GM18867 (cell line): ENCODE measurements around the gene BUD31.
A peak's percentile ranks its signal among the peaks of the same experiment; 100 is the strongest.
"Not testable (repeated sequence)": the region's sequence is repeated elsewhere in the genome, so short reads cannot be mapped to it uniquely, and the experiment has no call there.

Source experiments
- ATAC-seq: cut with Tn5 transposase; IDR thresholded peaks from one replicate; pipeline ENCODE4 v1.9.1; 2021; ENCODE audit warnings: mild to moderate bottlenecking, moderate library complexity; ENCODE audit not compliant: unreplicated experiment

The BUD31 gene

DNA sequence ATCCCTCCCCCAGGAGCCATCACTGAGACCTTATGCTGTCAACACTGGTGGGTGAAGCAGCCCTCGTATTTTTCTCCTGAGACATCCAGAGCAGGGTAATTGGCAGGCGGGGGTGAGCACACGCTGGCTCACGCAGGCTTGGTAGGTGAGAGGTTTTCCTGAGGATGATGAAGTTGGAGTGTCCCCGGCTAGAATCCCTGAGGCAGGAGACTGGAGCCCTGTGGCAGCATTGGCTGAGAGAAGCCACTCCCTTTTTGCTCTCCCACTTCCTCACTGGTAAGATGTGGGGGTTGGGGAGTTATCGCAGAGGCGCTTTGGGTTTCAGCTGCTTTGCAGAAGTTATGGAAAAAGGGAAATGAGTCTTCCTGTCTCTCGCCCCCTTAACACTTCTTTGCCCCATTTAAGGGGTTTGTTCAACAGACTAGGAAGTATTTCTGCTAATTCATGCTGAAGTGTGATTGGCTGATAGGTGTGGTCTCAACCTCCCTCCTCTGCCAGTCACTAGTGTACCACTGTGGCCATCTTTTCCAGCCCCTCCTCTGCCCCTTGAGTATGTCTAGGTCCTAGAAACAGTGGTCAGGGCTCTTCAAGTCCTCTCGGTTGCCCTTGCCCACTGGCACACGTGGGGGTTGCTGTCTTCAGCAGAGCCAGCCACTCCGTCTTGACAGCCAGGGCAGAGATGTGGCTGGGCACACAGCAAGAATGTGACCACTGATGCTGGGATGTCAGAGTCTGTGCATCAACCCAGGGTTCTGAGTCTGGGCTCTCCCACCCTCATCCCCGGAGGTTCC, 28.5 kb upstream of the BUD31 start:
- ATAC-seq: peak; percentile 32

DNA sequence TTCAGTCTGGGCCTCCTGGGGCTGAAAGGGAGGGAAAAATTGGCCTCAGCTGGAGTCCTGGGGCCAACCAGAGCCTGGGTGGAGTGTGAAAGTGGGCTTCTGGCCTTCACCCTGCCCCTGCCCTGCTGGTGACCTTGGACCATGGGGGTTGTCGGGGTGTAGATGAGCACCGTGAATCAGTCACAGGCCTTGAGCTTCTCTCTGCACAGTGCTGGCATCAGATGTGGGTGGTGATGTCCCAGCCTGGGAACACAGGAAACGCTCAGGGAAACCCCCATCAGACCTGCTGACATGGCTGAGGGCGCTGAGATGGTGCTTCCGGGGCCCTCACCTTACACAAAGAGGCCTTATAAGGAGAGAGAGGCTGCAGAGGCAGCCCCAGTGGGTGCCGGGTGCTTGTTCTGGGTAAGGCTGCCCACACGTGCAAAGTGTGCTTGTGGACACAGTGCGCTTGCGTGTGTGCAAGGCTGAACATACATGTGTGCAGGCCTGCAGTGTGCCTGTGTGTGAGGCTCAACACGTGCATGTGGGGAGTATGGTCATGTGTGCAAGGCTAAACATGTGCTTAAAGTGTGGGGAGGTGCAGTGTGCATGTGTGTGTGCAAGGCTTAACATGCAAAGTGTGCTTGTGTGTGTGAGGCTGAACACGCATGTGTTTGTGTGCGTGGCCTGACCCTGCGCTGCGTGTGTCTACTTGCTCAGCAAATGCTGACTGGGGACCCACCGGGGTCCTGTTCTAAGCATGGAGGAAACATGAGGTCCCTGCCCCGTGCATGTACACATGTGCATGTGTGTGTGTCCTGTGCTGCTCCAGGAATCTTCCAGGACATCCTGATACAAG, 27.7 kb upstream of the BUD31 start:
- peak; percentile 80 for ATAC-seq

GRCh38 chr7:99381664-99382075, 27.1 kb upstream of the BUD31 start:
- ATAC-seq: no peak

GRCh38 chr7:99383203-99383602, 25.6 kb upstream of the BUD31 start:
- ATAC-seq: no peak

- ATAC-seq: no peak
Measured at GRCh38 chr7:99383791-99384370, 24.9 kb upstream of the BUD31 start.

DNA sequence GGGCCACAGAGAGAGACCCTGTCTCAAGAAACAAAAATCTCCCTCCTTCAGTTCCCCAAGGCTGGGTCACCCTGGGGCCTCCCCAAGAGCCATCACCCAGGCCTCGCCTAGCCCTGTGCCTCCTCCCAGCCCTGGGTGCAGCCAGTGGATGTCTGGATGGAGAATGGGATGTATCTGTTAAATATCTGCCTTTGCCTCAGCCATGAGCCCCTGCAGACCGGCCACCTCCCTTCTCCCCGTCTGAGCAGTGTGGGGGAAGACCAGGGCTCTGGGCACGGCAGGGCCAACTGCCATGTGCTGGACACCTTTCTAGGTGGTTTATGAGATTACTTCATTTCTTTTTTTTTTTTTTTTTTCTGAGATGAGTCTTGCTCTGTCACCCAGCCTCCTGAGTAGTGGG, 24.2 kb upstream of the BUD31 start:
- no peak for ATAC-seq

DNA sequence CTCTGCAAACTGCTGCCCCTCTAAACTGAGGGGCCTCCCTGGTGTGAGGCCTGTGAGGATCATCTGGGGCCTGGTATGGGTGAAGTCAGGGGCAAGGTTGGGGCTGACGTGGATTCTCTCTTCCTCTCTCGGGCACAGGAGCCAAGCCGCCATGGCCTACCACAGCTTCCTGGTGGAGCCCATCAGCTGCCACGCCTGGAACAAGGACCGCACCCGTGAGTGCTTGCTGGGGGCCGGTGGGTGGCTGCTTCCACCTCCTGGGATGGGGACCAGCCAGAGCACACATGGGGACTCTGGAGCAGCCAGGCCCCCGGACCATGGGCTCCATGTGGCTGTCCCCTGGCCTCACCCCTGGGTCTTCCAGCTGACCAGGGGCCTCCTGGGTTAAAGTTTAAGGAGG, 23.2 kb upstream of the BUD31 start:
- ATAC-seq: no peak

DNA sequence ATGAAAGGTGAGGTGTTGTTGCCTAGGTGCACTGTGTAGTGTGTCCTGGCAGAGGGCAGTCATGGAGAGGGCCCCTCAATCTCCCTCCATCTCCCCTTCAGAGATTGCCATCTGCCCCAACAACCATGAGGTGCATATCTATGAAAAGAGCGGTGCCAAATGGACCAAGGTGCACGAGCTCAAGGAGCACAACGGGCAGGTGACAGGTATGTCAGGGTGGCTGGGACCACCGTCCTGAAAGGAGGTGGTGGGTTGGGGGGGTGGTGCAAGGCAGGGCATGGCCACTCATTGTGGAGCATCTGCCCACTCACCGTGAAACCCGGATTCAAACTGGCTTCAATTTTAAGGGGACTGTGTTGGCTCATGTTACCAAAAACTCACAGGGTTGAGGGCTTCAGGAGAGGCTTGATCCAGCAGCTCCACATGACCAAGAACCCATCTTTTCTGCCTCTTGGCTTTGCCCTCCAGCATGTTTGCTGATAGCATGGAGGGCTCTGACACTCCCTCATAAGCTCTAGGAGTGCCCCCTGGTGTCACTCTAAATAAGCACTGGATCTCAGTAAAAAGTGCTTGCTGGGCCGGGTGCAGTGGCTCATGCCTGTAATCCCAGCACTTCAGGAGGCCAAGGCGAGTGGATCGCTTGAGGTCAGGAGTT, 22.1 kb upstream of the BUD31 start:
- ATAC-seq: no peak

DNA sequence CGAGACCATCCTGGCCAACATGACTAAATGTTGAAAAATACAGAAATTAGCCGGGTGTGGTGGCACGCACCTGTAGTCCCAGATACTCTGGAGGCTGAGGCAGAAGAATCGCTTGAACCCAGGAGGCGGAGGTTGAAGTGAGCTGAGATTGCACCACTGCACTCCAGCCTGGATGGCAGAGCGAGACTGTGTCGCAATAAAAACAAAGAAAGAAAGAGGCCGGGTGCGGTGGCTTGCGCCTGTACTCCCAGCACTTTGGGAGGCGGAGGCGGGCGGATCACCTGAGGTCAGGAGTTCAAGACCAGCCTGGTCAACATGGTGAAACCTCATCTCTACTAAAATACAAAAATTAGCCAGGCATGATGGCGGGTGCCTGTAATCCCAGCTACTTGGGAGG, 21.5 kb upstream of the BUD31 start:
- ATAC-seq: not testable (repeated sequence)

GRCh38 chr7:99387912-99388311, 20.9 kb upstream of the BUD31 start:
- ATAC-seq: no peak

DNA sequence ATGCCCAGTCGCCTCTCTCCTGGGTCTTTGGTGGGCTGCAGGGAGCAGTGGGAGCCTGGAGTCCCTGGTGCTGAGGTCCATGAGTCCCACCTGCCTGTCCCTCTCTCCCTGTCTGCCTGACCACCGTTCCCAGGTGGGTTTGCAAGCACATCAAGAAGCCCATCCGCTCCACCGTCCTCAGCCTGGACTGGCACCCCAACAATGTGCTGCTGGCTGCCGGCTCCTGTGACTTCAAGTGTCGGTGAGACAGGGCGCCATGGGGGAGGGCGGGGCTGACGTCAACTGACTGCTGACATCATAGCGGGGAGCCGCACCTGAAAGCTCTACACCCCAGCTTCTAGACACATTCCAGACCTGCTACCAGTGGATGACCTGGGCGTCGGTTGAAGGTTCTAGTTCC, 19.0 kb upstream of the BUD31 start:
- ATAC-seq: no peak

DNA sequence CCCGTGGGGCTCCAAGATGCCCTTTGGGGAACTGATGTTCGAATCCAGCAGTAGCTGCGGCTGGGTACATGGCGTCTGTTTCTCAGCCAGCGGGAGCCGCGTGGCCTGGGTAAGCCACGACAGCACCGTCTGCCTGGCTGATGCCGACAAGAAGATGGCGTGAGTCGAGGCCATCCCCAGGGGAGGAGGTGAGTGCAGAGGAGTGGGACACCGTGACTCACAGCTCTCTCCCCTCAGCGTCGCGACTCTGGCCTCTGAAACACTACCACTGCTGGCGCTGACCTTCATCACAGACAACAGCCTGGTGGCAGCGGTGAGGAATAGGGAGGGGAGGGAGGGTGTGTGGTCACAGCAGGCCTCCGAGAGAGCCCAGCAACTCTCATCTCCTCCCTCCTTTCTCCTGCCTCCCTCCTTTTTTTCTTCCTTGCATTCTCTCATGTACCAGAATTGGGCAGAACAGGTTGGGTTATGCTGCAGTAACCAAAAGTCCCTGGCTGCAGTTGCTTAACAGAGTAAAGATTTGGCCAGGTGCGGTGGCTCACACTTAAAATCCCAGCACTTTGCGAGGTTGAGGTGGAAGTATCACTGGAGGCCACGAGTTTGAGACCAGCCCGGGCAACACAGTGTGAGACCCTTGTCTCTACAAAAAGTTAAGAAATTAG, 17.7 kb upstream of the BUD31 start:
- no peak for ATAC-seq

DNA sequence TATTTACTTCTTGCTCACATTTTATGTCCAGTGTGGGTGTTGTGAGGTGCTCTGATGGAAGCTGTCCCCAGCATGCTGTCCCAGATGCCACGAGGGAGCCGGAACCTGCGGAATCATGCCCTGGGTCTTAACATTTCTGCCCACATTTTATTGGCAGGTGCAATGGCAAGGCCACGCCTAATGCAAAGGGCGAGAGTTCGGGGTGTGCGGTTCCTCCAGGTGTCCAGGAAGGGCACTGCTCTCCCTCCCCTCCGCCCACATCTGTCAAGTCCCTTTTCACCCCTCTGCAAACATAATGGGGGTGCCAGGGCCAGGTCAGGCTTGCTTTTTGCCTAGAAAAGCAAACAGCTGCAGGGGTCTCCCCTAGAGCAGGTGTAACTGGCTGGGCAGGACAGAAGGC, 16.7 kb upstream of the BUD31 start:
- ATAC-seq: no peak

DNA sequence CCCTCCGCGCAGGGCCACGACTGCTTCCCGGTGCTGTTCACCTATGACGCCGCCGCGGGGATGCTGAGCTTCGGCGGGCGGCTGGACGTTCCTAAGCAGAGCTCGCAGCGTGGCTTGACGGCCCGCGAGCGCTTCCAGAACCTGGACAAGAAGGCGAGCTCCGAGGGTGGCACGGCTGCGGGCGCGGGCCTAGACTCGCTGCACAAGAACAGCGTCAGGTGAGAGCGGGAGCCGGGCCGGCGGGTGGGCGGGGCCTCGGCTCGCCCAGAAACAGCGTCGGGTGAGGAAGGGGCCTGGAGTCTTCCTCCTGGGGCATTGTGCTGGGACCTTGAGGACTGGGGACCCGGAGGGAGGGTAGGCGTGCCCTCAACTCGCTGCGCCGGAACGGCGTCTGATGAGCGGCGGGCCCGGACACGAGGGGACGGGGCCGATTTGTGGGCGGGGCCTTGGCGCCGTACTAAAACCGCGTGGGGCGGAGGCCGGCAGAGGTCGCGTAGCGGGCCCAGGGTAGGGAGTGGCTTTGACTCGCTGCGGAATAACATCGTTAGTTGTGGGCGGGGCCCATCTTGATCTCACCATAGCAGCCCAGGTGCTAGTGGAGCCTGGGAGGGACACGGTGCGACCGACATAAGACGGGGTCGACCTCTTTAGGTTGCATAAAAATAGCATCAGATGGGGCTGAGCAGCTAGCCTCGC, 16.0 kb upstream of the BUD31 start:
- ATAC-seq: no peak

GRCh38 chr7:99393355-99394187, 15.2 kb upstream of the BUD31 start:
- no peak for ATAC-seq

- no peak for ATAC-seq
Measured at GRCh38 chr7:99394188-99394502, 14.6 kb upstream of the BUD31 start.

- no peak for ATAC-seq
Measured at GRCh38 chr7:99395616-99396327, 13.0 kb upstream of the BUD31 start.

- no peak for ATAC-seq
Measured at GRCh38 chr7:99396418-99397296, 12.1 kb upstream of the BUD31 start.
